ENCODE results near the gene KCNJ14.

Gene KCNJ14

GRCh38 chr19:48436586-48436985 is 18.8 kb upstream of the KCNJ14 start:
- Histone ChIP-seq H2BK12ac (ENCODE audit: low read length) (peak overlapping the region; percentile 23), H2BK120ac (ENCODE audit: insufficient read depth, low read length, poor library complexity) (peak overlapping the region; percentile 9), H4K91ac (ENCODE audit: low read depth, low read length) (peak overlapping the region; percentile 27), H3K36me3 (ENCODE audit: control insufficient read depth in 1 of 2, insufficient read depth in 2 of 2, low read length in 2 of 2) (no peaks in the 10 kb centered on the region), H3K9me3 (ENCODE audit: insufficient read depth, low read depth, low read length) (peaks cover 2% of the 10 kb centered on the region), H3K79me1 (ENCODE audit: low read length) (peaks cover 13% of the 10 kb centered on the region), H4K8ac (ENCODE audit: low read depth, low read length) (peak overlapping the region; percentile 0), H3K18ac (ENCODE audit: low read length) (no peak overlapping the region), H3K4me3 (ENCODE audit: low read depth, low read length) (no peak overlapping the region), H3K9ac (ENCODE audit: low read length) (no peak overlapping the region), H4K12ac (ENCODE audit: low read depth, low read length) (no peak overlapping the region), H3K4me2 (ENCODE audit: low read length) (no peak overlapping the region), H3K4me1 (ENCODE audit: control insufficient read depth in 1 of 2, insufficient read depth in 2 of 2, low read length in 2 of 2) (peaks cover 21 to 23% of the 10 kb centered on the region in 2 experiments), H3K79me2 (ENCODE audit: control insufficient read depth, insufficient read depth, low read length, poor library complexity) (no peaks in the 10 kb centered on the region), H3K14ac (ENCODE audit: low read length) (no peak overlapping the region), H3K27ac (ENCODE audit: low read depth, low read length) (peak overlapping the region; percentile 1), H3K23ac (ENCODE audit: low read length) (no peak overlapping the region), H2BK5ac (ENCODE audit: low read depth, low read length, poor library complexity) (no peak overlapping the region), H2AK5ac (ENCODE audit: low read length) (no peak overlapping the region), H3K27me3 (ENCODE audit: insufficient read depth, low read length) (no peaks in the 10 kb centered on the region), H3K4ac (ENCODE audit: low read depth, low read length) (no peak overlapping the region), H2AFZ (ENCODE audit: insufficient read depth, low read length, poor library complexity) (no peak overlapping the region)
- no peak for DNase-seq
- WGBS (ENCODE audit: extremely low coverage, insufficient coverage, insufficient read length): no CpG with 5 or more reads among the region's 5 CpGs

- no CpG with 5 or more reads among the region's 20 CpGs for WGBS (ENCODE audit: extremely low coverage, insufficient coverage, insufficient read length)
- Histone ChIP-seq H4K91ac (ENCODE audit: low read depth, low read length) (no peak overlapping the region), H3K9me3 (ENCODE audit: insufficient read depth, low read depth, low read length) (peaks cover 2% of the 10 kb centered on the region), H2BK12ac (ENCODE audit: low read length) (no peak overlapping the region), H3K4ac (ENCODE audit: low read depth, low read length) (no peak overlapping the region), H3K23ac (ENCODE audit: low read length) (no peak overlapping the region), H3K79me1 (ENCODE audit: low read length) (peaks cover 14% of the 10 kb centered on the region), H4K12ac (ENCODE audit: low read depth, low read length) (no peak overlapping the region), H2BK5ac (ENCODE audit: low read depth, low read length, poor library complexity) (no peak overlapping the region), H2AK5ac (ENCODE audit: low read length) (no peak overlapping the region), H3K9ac (ENCODE audit: low read length) (no peak overlapping the region), H3K4me2 (ENCODE audit: low read length) (no peak overlapping the region), H3K14ac (ENCODE audit: low read length) (no peak overlapping the region), H3K27me3 (ENCODE audit: insufficient read depth, low read length) (no peaks in the 10 kb centered on the region), H3K79me2 (ENCODE audit: control insufficient read depth, insufficient read depth, low read length, poor library complexity) (peaks cover 2% of the 10 kb centered on the region), H3K18ac (ENCODE audit: low read length) (no peak overlapping the region), H2BK120ac (ENCODE audit: insufficient read depth, low read length, poor library complexity) (no peak overlapping the region), H4K8ac (ENCODE audit: low read depth, low read length) (no peak overlapping the region), H3K27ac (ENCODE audit: low read depth, low read length) (no peak overlapping the region), H3K4me1 (ENCODE audit: control insufficient read depth in 1 of 2, insufficient read depth in 2 of 2, low read length in 2 of 2) (peaks cover 23 to 25% of the 10 kb centered on the region in 2 experiments), H3K4me3 (ENCODE audit: low read depth, low read length) (no peak overlapping the region), H2AFZ (ENCODE audit: insufficient read depth, low read length, poor library complexity) (no peak overlapping the region), H3K36me3 (ENCODE audit: control insufficient read depth in 1 of 2, insufficient read depth in 2 of 2, low read length in 2 of 2) (peaks cover 0 to under 1% of the 10 kb centered on the region in 2 experiments)
- no peak for DNase-seq
Observed at GRCh38 chr19:48441360-48442050, 13.9 kb upstream of the KCNJ14 start.

GRCh38 chr19:48442116-48443035 is 13.0 kb upstream of the KCNJ14 start:
- Histone ChIP-seq H2BK120ac (ENCODE audit: insufficient read depth, low read length, poor library complexity) (no peak overlapping the region), H3K9ac (ENCODE audit: low read length) (no peak overlapping the region), H4K12ac (ENCODE audit: low read depth, low read length) (no peak overlapping the region), H4K8ac (ENCODE audit: low read depth, low read length) (no peak overlapping the region), H2AK5ac (ENCODE audit: low read length) (no peak overlapping the region), H3K18ac (ENCODE audit: low read length) (no peak overlapping the region), H3K9me3 (ENCODE audit: insufficient read depth, low read depth, low read length) (no peaks in the 10 kb centered on the region), H3K4ac (ENCODE audit: low read depth, low read length) (no peak overlapping the region), H3K36me3 (ENCODE audit: control insufficient read depth in 1 of 2, insufficient read depth in 2 of 2, low read length in 2 of 2) (peaks cover 4 to 7% of the 10 kb centered on the region in 2 experiments), H2AFZ (ENCODE audit: insufficient read depth, low read length, poor library complexity) (no peak overlapping the region), H2BK12ac (ENCODE audit: low read length) (no peak overlapping the region), H2BK5ac (ENCODE audit: low read depth, low read length, poor library complexity) (no peak overlapping the region), H3K4me3 (ENCODE audit: low read depth, low read length) (no peak overlapping the region), H3K27me3 (ENCODE audit: insufficient read depth, low read length) (no peaks in the 10 kb centered on the region), H3K4me2 (ENCODE audit: low read length) (no peak overlapping the region), H3K79me1 (ENCODE audit: low read length) (peaks cover 6% of the 10 kb centered on the region), H4K91ac (ENCODE audit: low read depth, low read length) (no peak overlapping the region), H3K79me2 (ENCODE audit: control insufficient read depth, insufficient read depth, low read length, poor library complexity) (peaks cover 2% of the 10 kb centered on the region), H3K27ac (ENCODE audit: low read depth, low read length) (no peak overlapping the region), H3K23ac (ENCODE audit: low read length) (no peak overlapping the region), H3K14ac (ENCODE audit: low read length) (no peak overlapping the region), H3K4me1 (ENCODE audit: control insufficient read depth in 1 of 2, insufficient read depth in 2 of 2, low read length in 2 of 2) (peaks cover 16 to 17% of the 10 kb centered on the region in 2 experiments)
- WGBS (ENCODE audit: extremely low coverage, insufficient coverage, insufficient read length): no CpG with 5 or more reads among the region's 94 CpGs
- peak in 1 of 2 donors; percentile 10 for DNase-seq

GRCh38 chr19:48443256-48443655 is 12.1 kb upstream of the KCNJ14 start:
- Histone ChIP-seq H3K23ac (ENCODE audit: low read length) (no peak overlapping the region), H3K4ac (ENCODE audit: low read depth, low read length) (no peak overlapping the region), H3K27me3 (ENCODE audit: insufficient read depth, low read length) (no peaks in the 10 kb centered on the region), H2AFZ (ENCODE audit: insufficient read depth, low read length, poor library complexity) (no peak overlapping the region), H2AK5ac (ENCODE audit: low read length) (no peak overlapping the region), H2BK120ac (ENCODE audit: insufficient read depth, low read length, poor library complexity) (no peak overlapping the region), H3K4me2 (ENCODE audit: low read length) (no peak overlapping the region), H3K4me1 (ENCODE audit: control insufficient read depth in 1 of 2, insufficient read depth in 2 of 2, low read length in 2 of 2) (peaks cover 11 to 13% of the 10 kb centered on the region in 2 experiments), H2BK12ac (ENCODE audit: low read length) (no peak overlapping the region), H3K14ac (ENCODE audit: low read length) (no peak overlapping the region), H4K12ac (ENCODE audit: low read depth, low read length) (no peak overlapping the region), H4K91ac (ENCODE audit: low read depth, low read length) (no peak overlapping the region), H3K27ac (ENCODE audit: low read depth, low read length) (no peak overlapping the region), H3K9ac (ENCODE audit: low read length) (no peak overlapping the region), H3K79me2 (ENCODE audit: control insufficient read depth, insufficient read depth, low read length, poor library complexity) (peaks cover 2% of the 10 kb centered on the region), H3K18ac (ENCODE audit: low read length) (no peak overlapping the region), H3K9me3 (ENCODE audit: insufficient read depth, low read depth, low read length) (no peaks in the 10 kb centered on the region), H4K8ac (ENCODE audit: low read depth, low read length) (no peak overlapping the region), H3K36me3 (ENCODE audit: control insufficient read depth in 1 of 2, insufficient read depth in 2 of 2, low read length in 2 of 2) (peaks cover 10 to 12% of the 10 kb centered on the region in 2 experiments), H3K4me3 (ENCODE audit: low read depth, low read length) (no peak overlapping the region), H3K79me1 (ENCODE audit: low read length) (peaks cover 6% of the 10 kb centered on the region), H2BK5ac (ENCODE audit: low read depth, low read length, poor library complexity) (no peak overlapping the region)
- WGBS (ENCODE audit: extremely low coverage, insufficient coverage, insufficient read length): no CpG with 5 or more reads among the region's 60 CpGs
- no peak for DNase-seq

All from trophoblast cell (in vitro differentiated cells and primary cell).